H1 (cell line): Measurements from ENCODE around the gene ANKH. TPM values are rescaled to one million over a fixed set of nuclear protein-coding genes. Genes with fewer than 3 reads are reported as not detected.

ENCODE experiments used
- CTCF ChIA-PET: fragments of 300-600 bp; sonication (Branson Sonifier 250); formaldehyde crosslinking; loops from one replicate; lab custom pipeline; 2021; ENCODE audit not compliant: partially characterized antibody; lab: Charles Lee
- POLR2A ChIA-PET: fragments of 300-600 bp; sonication (Branson Sonifier 250); formaldehyde crosslinking; loops from one replicate; lab custom pipeline; 2021; ENCODE audit warnings: inconsistent platforms; ENCODE audit not compliant: partially characterized antibody; lab: Charles Lee
- DNase-seq, 2 experiments: peaks; one replicate each; pipeline versions ENCODE4 v3.0.0 to v3.0.0-alpha.2; 2010 to 2022; ENCODE audit warnings: low spot score in 2 of 2, low read depth in 1 of 2, mixed read lengths in 1 of 2
- FAIRE-seq: peaks from 2 replicates; lab custom pipeline; 2011; peaks lifted over from hg19 to GRCh38; lab: Jason Lieb, UNC
- H2AFZ ChIP-seq: 2 replicates; pipeline ENCODE4 v1.8.1; 2012; ENCODE audit warnings: low read length, inconsistent platforms
- H2AK5ac ChIP-seq: 2 replicates; pipeline ENCODE4 v1.6.1; 2013; ENCODE audit warnings: low read depth, low read length
- H2BK120ac ChIP-seq: replicated peaks from 2 replicates; pipeline ENCODE3; 2013; ENCODE audit warnings: low read depth, low read length, inconsistent platforms
- H2BK12ac ChIP-seq: 2 replicates; pipeline ENCODE4 v1.6.1; 2013; ENCODE audit warnings: low read depth, low read length
- H2BK15ac ChIP-seq: 2 replicates; pipeline ENCODE4 v1.6.1; 2013; ENCODE audit warnings: low read length
- H2BK20ac ChIP-seq: 2 replicates; pipeline ENCODE4 v1.6.1; 2013; ENCODE audit warnings: low read length
- H2BK5ac ChIP-seq: 2 replicates; pipeline ENCODE4 v1.6.1; 2013; ENCODE audit warnings: low read depth, low read length
- H3K14ac ChIP-seq: 2 replicates; pipeline ENCODE4 v1.6.1; 2013; ENCODE audit warnings: inconsistent platforms; ENCODE audit not compliant: insufficient read length
- H3K18ac ChIP-seq: 2 replicates; pipeline ENCODE4 v1.6.1; 2013; ENCODE audit warnings: low read length; ENCODE audit errors: extremely low read depth
- H3K23ac ChIP-seq: 2 replicates; pipeline ENCODE4 v1.6.1; 2013; ENCODE audit warnings: inconsistent platforms; ENCODE audit not compliant: insufficient read length
- H3K23me2 ChIP-seq: 2 replicates; pipeline ENCODE4 v1.6.1; 2013; ENCODE audit warnings: low read depth, low read length
- H3K27ac ChIP-seq: 2 replicates; pipeline ENCODE4 v1.6.1; 2011; ENCODE audit warnings: low read depth, low read length, inconsistent platforms
- H3K27me3 ChIP-seq, 4 experiments: replicated peaks in 1 of 4; 1 replicate in 1 of 4; 2 replicates in 3 of 4; pipeline versions ENCODE4 v1.6.1 to v1.8.1; 2011 to 2013; ENCODE audit warnings: low read length in 3 of 4, mild to moderate bottlenecking in 3 of 4, inconsistent platforms in 2 of 4, mixed read lengths in 2 of 4, moderate library complexity in 1 of 4; ENCODE audit not compliant: control insufficient read depth in 3 of 4, insufficient read depth in 3 of 4; ENCODE audit errors: extremely low read depth in 1 of 4
- H3K36me3 ChIP-seq, 4 experiments: 2 replicates each; pipeline versions ENCODE4 v1.6.1 to v1.8.1; 2011 to 2013; ENCODE audit warnings: mild to moderate bottlenecking in 4 of 4, low read length in 3 of 4, moderate library complexity in 2 of 4, control low read depth in 1 of 4, inconsistent platforms in 1 of 4; ENCODE audit not compliant: insufficient read depth in 4 of 4, control insufficient read depth in 2 of 4
- H3K4ac ChIP-seq: replicated peaks from 2 replicates; pipeline ENCODE3; 2013; ENCODE audit warnings: low read length, low read depth, mixed read lengths, inconsistent platforms; ENCODE audit not compliant: insufficient read length
- H3K4me1 ChIP-seq, 4 experiments: replicated peaks in 1 of 4; 1 replicate in 1 of 4; 2 replicates in 3 of 4; pipeline versions ENCODE4 v1.6.1 to v1.8.1; 2011 to 2013; ENCODE audit warnings: low read length in 3 of 4, inconsistent platforms in 2 of 4, mixed read lengths in 1 of 4; ENCODE audit not compliant: insufficient read depth in 4 of 4, control insufficient read depth in 3 of 4
- H3K4me2 ChIP-seq, 2 experiments: 2 replicates each; pipeline versions ENCODE4 v1.6.1 to v1.8.1; 2011 to 2013; ENCODE audit warnings: low read depth in 2 of 2, low read length in 2 of 2, control low read depth in 1 of 2, inconsistent platforms in 1 of 2, mild to moderate bottlenecking in 1 of 2; ENCODE audit not compliant: insufficient read depth in 1 of 2
- H3K4me3 ChIP-seq, 4 experiments: fragments of 200-600, 300-600 bp in 1 of 4; sonication (generic), shearing (Covaris generic), sonication (Bioruptor Twin) in 1 of 4; 2 replicates each; pipeline versions ENCODE4 v1.5.1 to v1.8.1; 2011 to 2016; ENCODE audit warnings: low read length in 4 of 4, low read depth in 3 of 4, control low read depth in 2 of 4, inconsistent platforms in 2 of 4, mild to moderate bottlenecking in 2 of 4, mixed read lengths in 1 of 4, moderate library complexity in 1 of 4; ENCODE audit not compliant: insufficient read depth in 2 of 4; ENCODE audit errors: extremely low read depth in 1 of 4
- H3K56ac ChIP-seq: replicated peaks from 2 replicates; pipeline ENCODE3; 2013; ENCODE audit warnings: low read depth, mild to moderate bottlenecking, mixed read lengths, low read length, inconsistent platforms; ENCODE audit not compliant: insufficient read length
- H3K79me1 ChIP-seq: 2 replicates; pipeline ENCODE4 v1.6.1; 2013; ENCODE audit warnings: low read depth, low read length, control low read depth
- H3K79me2 ChIP-seq, 2 experiments: 2 replicates each; pipeline versions ENCODE4 v1.6.1 to v1.8.1; 2012 to 2013; ENCODE audit warnings: low read length in 2 of 2, mild to moderate bottlenecking in 2 of 2, inconsistent platforms in 1 of 2; ENCODE audit not compliant: insufficient read depth in 2 of 2, control insufficient read depth in 1 of 2
- H3K9ac ChIP-seq, 4 experiments: replicated peaks in 1 of 4; 1 replicate in 1 of 4; 2 replicates in 3 of 4; pipeline versions ENCODE4 v1.6.1 to v1.8.1; 2011 to 2013; ENCODE audit warnings: low read depth in 3 of 4, low read length in 3 of 4, control low read depth in 2 of 4, mild to moderate bottlenecking in 2 of 4, moderate library complexity in 2 of 4, inconsistent platforms in 1 of 4; ENCODE audit errors: extremely low read depth in 1 of 4
- H3K9me3 ChIP-seq, 2 experiments: 2 replicates each; pipeline versions ENCODE4 v1.6.1 to v1.8.1; 2012 to 2013; ENCODE audit warnings: mild to moderate bottlenecking in 2 of 2, moderate library complexity in 2 of 2, control low read depth in 1 of 2, inconsistent platforms in 1 of 2, low read depth in 1 of 2, low read length in 1 of 2, mixed read lengths in 1 of 2; ENCODE audit not compliant: insufficient read depth in 2 of 2
- H4K20me1 ChIP-seq, 2 experiments: replicated peaks in 1 of 2; 2 replicates each; pipeline versions ENCODE3 to v1.8.1; 2011 to 2013; ENCODE audit warnings: inconsistent platforms in 2 of 2, low read length in 2 of 2, mild to moderate bottlenecking in 1 of 2; ENCODE audit not compliant: insufficient read depth in 2 of 2, control insufficient read depth in 1 of 2
- H4K5ac ChIP-seq: 2 replicates; pipeline ENCODE4 v1.6.1; 2013; ENCODE audit warnings: low read length, low read depth, mixed read lengths, inconsistent platforms; ENCODE audit not compliant: insufficient read length
- H4K8ac ChIP-seq: 2 replicates; pipeline ENCODE4 v1.8.0; 2013; ENCODE audit warnings: mild to moderate bottlenecking, moderate library complexity, low read length, inconsistent platforms; ENCODE audit not compliant: insufficient read depth; ENCODE audit errors: extremely low read depth
- H4K91ac ChIP-seq: replicated peaks from 2 replicates; pipeline ENCODE3; 2013; ENCODE audit warnings: low read length, mixed read lengths, inconsistent platforms; ENCODE audit not compliant: insufficient read length
- CHD1 ChIP-seq: IDR thresholded peaks from 2 replicates; pipeline ENCODE4 v1.6.1; 2012; ENCODE audit warnings: low read depth, low read length, improper control_type of control experiment
- CTBP2 ChIP-seq: IDR thresholded peaks from 2 replicates; pipeline ENCODE4 v1.7.0; 2011; ENCODE audit warnings: borderline replicate concordance, mild to moderate bottlenecking, moderate library complexity, mixed read lengths, low read length; ENCODE audit not compliant: insufficient read depth, insufficient read length
- JUN ChIP-seq: IDR thresholded peaks from 2 replicates; pipeline ENCODE4 v1.6.1; 2011; ENCODE audit warnings: low read depth, mild to moderate bottlenecking, improper control_type of control experiment, low read length
- PHF8 ChIP-seq: fragments of 200-600 bp; sonication (generic); conservative IDR thresholded peaks from 2 replicates; pipeline ENCODE4 v1.7.1; 2012; ENCODE audit warnings: low read depth, mild to moderate bottlenecking, inconsistent platforms, low read length, moderate library complexity
- POLR2A ChIP-seq, 2 experiments: IDR thresholded peaks; 1 replicate in 1 of 2; 2 replicates in 1 of 2; pipeline ENCODE4 v1.6.1; 2011; ENCODE audit warnings: low read depth in 2 of 2, low read length in 2 of 2, mild to moderate bottlenecking in 2 of 2; ENCODE audit errors: control extremely low read depth in 1 of 2
- POLR2AphosphoS5 ChIP-seq: IDR thresholded peaks from 2 replicates; pipeline ENCODE4 v1.6.1; 2011; ENCODE audit warnings: low read depth, low read length
- SIX5 ChIP-seq: IDR thresholded peaks from 2 replicates; pipeline ENCODE4 v1.6.1; 2011; ENCODE audit warnings: mild to moderate bottlenecking, low read depth, low read length
- TEAD4 ChIP-seq: IDR thresholded peaks from 2 replicates; pipeline ENCODE4 v1.6.1; 2012; ENCODE audit warnings: low read depth, low read length, inconsistent platforms, mixed read lengths
- WGBS, 2 experiments: shearing (Covaris generic) in 1 of 2; methylation state at CpG; one replicate each; pipeline versions ENCODE4 v1.1.6 to v1.1.7; 2013 to 2015; ENCODE audit warnings: low lambda C conversion rate in 2 of 2, mixed read lengths in 2 of 2, inconsistent platforms in 1 of 2, low coverage in 1 of 2, missing lambda C conversion rate in 1 of 2; ENCODE audit not compliant: insufficient replicate concordance in 2 of 2, insufficient coverage in 1 of 2, insufficient read length in 1 of 2; ENCODE audit errors: extremely low coverage in 1 of 2, missing lambda C conversion rate in 1 of 2; 5-methylcytosine and 5-hydroxymethylcytosine counted together
- polyA plus RNA-seq, 7 experiments: library from polyadenylated mRNA; depleted of rRNA in 3 of 7; stranded (reverse) in 5 of 7; unstranded in 2 of 7; fragments of >200 nt in 5 of 7; fragments of 200-250 nt in 2 of 7; gene quantifications; 1 replicate in 5 of 7; 2 replicates in 1 of 7; 4 replicates in 1 of 7; pipeline versions ENCODE4 v1.2.1 to v1.2.3, GENCODE V29; 2011 to 2013; ENCODE audit warnings: missing spikeins in 2 of 7, mixed read lengths in 2 of 7
- total RNA-seq: library from RNA; stranded (reverse); fragmentation: NEBNext Ultra II Directional; extraction: Animal tissue kit (Norgen Biotek cat#: 25700); gene quantifications from 2 replicates; pipeline ENCODE4 v1.2.1, GENCODE V29; 2021
- TF ChIP-seq, protein P1 (sequence below): IDR thresholded peaks from 2 replicates; pipeline ENCODE4 v1.6.1; 2012; ENCODE audit warnings: inconsistent platforms
- TF ChIP-seq, protein P2 (sequence below), 3 experiments: IDR thresholded peaks; 1 replicate in 2 of 3; 2 replicates in 1 of 3; pipeline versions ENCODE4 v1.5.1 to v1.6.1; 2011; ENCODE audit warnings: low read length in 3 of 3, mild to moderate bottlenecking in 3 of 3, inconsistent platforms in 2 of 3, low read depth in 1 of 3, moderate library complexity in 1 of 3; ENCODE audit not compliant: insufficient read depth in 1 of 3; ENCODE audit errors: control extremely low read depth in 1 of 3

Gene ANKH
- total and polyA plus RNA-seq, 2 of the 8 experiments (the other 6 are each of a cell fraction or from before 2014, with no cell fraction given) = 5.3 to 13.0 TPM

DNA sequence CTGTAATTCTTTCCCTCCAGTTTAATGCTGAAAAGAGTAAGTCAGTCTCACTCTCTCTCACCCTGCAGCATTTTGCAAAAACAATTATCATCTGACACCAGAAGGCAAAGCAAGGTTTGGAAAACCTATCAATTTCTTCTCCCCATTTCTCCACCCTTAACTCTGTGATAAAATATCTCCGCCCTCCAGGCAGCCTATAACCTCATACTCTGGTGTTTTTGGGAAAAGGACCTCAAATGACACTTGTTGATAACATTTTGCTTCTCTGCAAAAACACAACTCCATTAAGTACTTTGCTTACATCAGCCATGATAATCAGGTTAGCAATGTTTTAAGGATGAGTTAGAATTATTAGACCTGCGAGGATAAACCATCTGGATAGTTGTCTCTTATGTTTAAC is 2.3 kb downstream of the ANKH start:
- H3K27me3 ChIP-seq = peaks cover 6 to 40% (median 25%) of the 10 kb centered on the region in 4 experiments

More for the DNA sequence above, 2.3 kb downstream of the ANKH start:
- no peak overlapping the region for H2BK12ac ChIP-seq
- CTCF ChIA-PET = interaction anchor here (0.9 to 1.7 kb wide), 4 partner anchors 9 to 184 kb away, joined by 3 to 5 read pairs (median 4); no protein-coding TSS in a partner anchor
- no peaks in the 10 kb centered on the region for H3K79me1 ChIP-seq
- H4K91ac ChIP-seq = no peak overlapping the region
- peaks cover 0 to 2% of the 10 kb centered on the region in 2 experiments for H4K20me1 ChIP-seq
- no peak overlapping the region for H4K8ac ChIP-seq
- no peak overlapping the region for H3K27ac ChIP-seq
- POLR2A ChIA-PET = no interaction called here
- H3K4me2 ChIP-seq = no peak overlapping the region
- H3K9ac ChIP-seq = no peak overlapping the region
- peaks cover 0 to 4% (median 3%) of the 10 kb centered on the region in 4 experiments; a peak in 4 of 7 replicates for H3K4me1 ChIP-seq
- no peaks in the 10 kb centered on the region for H3K36me3 ChIP-seq
- no peaks in the 10 kb centered on the region for H3K79me2 ChIP-seq
- no peak overlapping the region for H3K4ac ChIP-seq
- H3K56ac ChIP-seq = no peak overlapping the region
- no peak overlapping the region for H3K23ac ChIP-seq
- 82% methylated on average over 2 of the region's 2 CpGs; no CpG with 5 or more reads in 1 of the 2 experiments for WGBS, 2 experiments
- no peak overlapping the region for H3K18ac ChIP-seq
- no peak overlapping the region for H2AFZ ChIP-seq
- no peak for TF ChIP-seq SIX5
- TF ChIP-seq, protein P1, sequence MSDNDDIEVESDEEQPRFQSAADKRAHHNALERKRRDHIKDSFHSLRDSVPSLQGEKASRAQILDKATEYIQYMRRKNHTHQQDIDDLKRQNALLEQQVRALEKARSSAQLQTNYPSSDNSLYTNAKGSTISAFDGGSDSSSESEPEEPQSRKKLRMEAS = no peak
- no peak for TF ChIP-seq TEAD4
- TF ChIP-seq CTBP2 = no peak
- TF ChIP-seq, protein P2, sequence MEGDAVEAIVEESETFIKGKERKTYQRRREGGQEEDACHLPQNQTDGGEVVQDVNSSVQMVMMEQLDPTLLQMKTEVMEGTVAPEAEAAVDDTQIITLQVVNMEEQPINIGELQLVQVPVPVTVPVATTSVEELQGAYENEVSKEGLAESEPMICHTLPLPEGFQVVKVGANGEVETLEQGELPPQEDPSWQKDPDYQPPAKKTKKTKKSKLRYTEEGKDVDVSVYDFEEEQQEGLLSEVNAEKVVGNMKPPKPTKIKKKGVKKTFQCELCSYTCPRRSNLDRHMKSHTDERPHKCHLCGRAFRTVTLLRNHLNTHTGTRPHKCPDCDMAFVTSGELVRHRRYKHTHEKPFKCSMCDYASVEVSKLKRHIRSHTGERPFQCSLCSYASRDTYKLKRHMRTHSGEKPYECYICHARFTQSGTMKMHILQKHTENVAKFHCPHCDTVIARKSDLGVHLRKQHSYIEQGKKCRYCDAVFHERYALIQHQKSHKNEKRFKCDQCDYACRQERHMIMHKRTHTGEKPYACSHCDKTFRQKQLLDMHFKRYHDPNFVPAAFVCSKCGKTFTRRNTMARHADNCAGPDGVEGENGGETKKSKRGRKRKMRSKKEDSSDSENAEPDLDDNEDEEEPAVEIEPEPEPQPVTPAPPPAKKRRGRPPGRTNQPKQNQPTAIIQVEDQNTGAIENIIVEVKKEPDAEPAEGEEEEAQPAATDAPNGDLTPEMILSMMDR (IDR thresholded peaks at IDR 0.05; ENCODE audit: control extremely low read depth in 1 of 3, insufficient read depth in 1 of 3, low read depth in 1 of 3, low read length in 3 of 3) = no peak
- TF ChIP-seq POLR2A (IDR thresholded peaks at IDR 0.05; ENCODE audit: control extremely low read depth in 1 of 2, low read depth in 2 of 2, low read length in 2 of 2) = no peak
- no peak for TF ChIP-seq PHF8
- TF ChIP-seq JUN = no peak
- no peak for TF ChIP-seq CHD1
- TF ChIP-seq POLR2AphosphoS5 = no peak
- H2BK15ac ChIP-seq = no peak overlapping the region
- H2BK5ac ChIP-seq = no peak overlapping the region
- H2AK5ac ChIP-seq = no peak overlapping the region
- no peak overlapping the region for H3K14ac ChIP-seq
- no peak overlapping the region for H2BK120ac ChIP-seq
- peaks cover 14% of the 10 kb centered on the region; the same call in 1 of the 2 replicates for H3K23me2 ChIP-seq
- FAIRE-seq (no peak), DNase-seq (no peak)
- H3K4me3 ChIP-seq = no peak overlapping the region
- no peak overlapping the region for H2BK20ac ChIP-seq
- H3K9me3 ChIP-seq = no peaks in the 10 kb centered on the region
- H4K5ac ChIP-seq = no peak overlapping the region
